Activated T-cell treated with anti-CD3 and anti-CD28 coated beads, Interleukin-2, amount 50 U/mL, for 1 hour (primary cell): ENCODE measurements around the gene MIEF2.
A peak's percentile ranks its signal among the peaks of the same experiment; 100 is the strongest.
"Not testable (repeated sequence)": the region's sequence is repeated elsewhere in the genome, so short reads cannot be mapped to it uniquely, and the experiment has no call there.

Source experiments
- DNase-seq: peaks from one replicate; pipeline ENCODE4 v3.0.0-alpha.2; 2020

Gene MIEF2

GRCh38 chr17:18260332-18261145 lies at the start of gene MIEF2:
Gene MIEF2 (plus strand): TSS chr17:18260662. CDS start chr17:18262721, 2,059 bp downstream.
- peak; percentile 89 for DNase-seq

- no peak for DNase-seq
These were observed 46.7 kb upstream of the MIEF2 start for GRCh38 chr17:18213666-18214270.

GRCh38 chr17:18216906-18217305 lies 43.6 kb upstream of the MIEF2 start:
- DNase-seq = not testable (repeated sequence)

GRCh38 chr17:18217412-18218015 lies 42.9 kb upstream of the MIEF2 start:
- peak; percentile 77 for DNase-seq

GRCh38 chr17:18218756-18219415 lies 41.6 kb upstream of the MIEF2 start:
- no peak for DNase-seq

- no peak for DNase-seq
These were observed 36.4 kb upstream of the MIEF2 start for GRCh38 chr17:18224053-18224386.

GRCh38 chr17:18224387-18225120 lies 35.9 kb upstream of the MIEF2 start:
- no peak for DNase-seq

- peak; percentile 95 for DNase-seq
These were observed 35.3 kb upstream of the MIEF2 start, which contains the start of gene LLGL1 for GRCh38 chr17:18225121-18225641. Gene LLGL1 (plus strand): TSS chr17:18225635. CDS start chr17:18225683, 48 bp downstream.

- DNase-seq = no peak
These were observed 34.7 kb upstream of the MIEF2 start for GRCh38 chr17:18225642-18226283.

GRCh38 chr17:18226284-18226945 lies 34.0 kb upstream of the MIEF2 start:
- DNase-seq = peak; percentile 25

GRCh38 chr17:18227635-18228034 lies 32.8 kb upstream of the MIEF2 start:
- no peak for DNase-seq

GRCh38 chr17:18228176-18228682 lies 32.2 kb upstream of the MIEF2 start:
- no peak for DNase-seq

GRCh38 chr17:18229254-18229653 lies 31.2 kb upstream of the MIEF2 start:
- DNase-seq = no peak

GRCh38 chr17:18229771-18230170 lies 30.7 kb upstream of the MIEF2 start:
- DNase-seq = no peak

GRCh38 chr17:18230288-18231141 lies 29.9 kb upstream of the MIEF2 start:
- no peak for DNase-seq

- DNase-seq = no peak
These were observed 29.3 kb upstream of the MIEF2 start for GRCh38 chr17:18231164-18231563.

- DNase-seq = no peak
These were observed 26.5 kb upstream of the MIEF2 start for GRCh38 chr17:18233803-18234518.

- no peak for DNase-seq
These were observed 25.5 kb upstream of the MIEF2 start for GRCh38 chr17:18234853-18235380.

- no peak for DNase-seq
These were observed 24.7 kb upstream of the MIEF2 start for GRCh38 chr17:18235743-18236256.
